IPS-15b (cell line): ENCODE results near the gene PRRC2C.
"Not testable (repeated sequence)": the region's sequence is repeated elsewhere in the genome, so short reads cannot be mapped to it uniquely, and the experiment has no call there.

Source experiments
- H3K27me3 ChIP-seq: one replicate; pipeline ENCODE4 v1.6.1; 2013; ENCODE audit warnings: low read length; ENCODE audit not compliant: control insufficient read depth, insufficient read depth
- H3K36me3 ChIP-seq: one replicate; pipeline ENCODE4 v1.6.1; 2013; ENCODE audit warnings: low read length; ENCODE audit not compliant: control insufficient read depth, insufficient read depth
- H3K4me1 ChIP-seq: one replicate; pipeline ENCODE4 v1.6.1; 2013; ENCODE audit warnings: mild to moderate bottlenecking, low read length; ENCODE audit not compliant: control insufficient read depth, insufficient read depth
- H3K4me3 ChIP-seq: one replicate; pipeline ENCODE4 v1.5.1; 2013; ENCODE audit warnings: low read depth, low read length
- H3K9ac ChIP-seq: one replicate; pipeline ENCODE4 v1.6.1; 2013; ENCODE audit warnings: low read depth, mild to moderate bottlenecking, low read length
- H3K9me3 ChIP-seq: one replicate; pipeline ENCODE4 v1.6.1; 2013; ENCODE audit warnings: mild to moderate bottlenecking, low read length; ENCODE audit not compliant: control insufficient read depth, insufficient read depth

PRRC2C gene

DNA sequence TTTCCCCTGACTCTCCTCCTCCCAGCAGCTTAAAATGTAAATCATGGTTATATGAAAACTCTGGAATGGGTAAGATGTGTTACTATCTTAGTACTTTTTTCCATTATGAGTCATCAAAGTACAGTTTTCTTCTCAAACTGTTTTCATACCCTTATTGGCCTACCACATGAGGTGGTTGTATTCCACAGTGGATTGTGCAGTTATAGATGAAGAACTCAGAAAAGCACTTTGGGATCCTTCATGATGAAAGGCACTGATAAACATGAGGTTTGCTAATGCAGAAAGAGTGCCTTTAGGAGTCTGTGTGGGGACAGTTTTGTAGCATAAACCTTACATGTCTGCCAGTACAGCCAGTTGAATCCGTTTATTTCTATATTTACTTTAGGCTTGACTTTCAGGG is 104.7 kb downstream of the PRRC2C start:
- no peak overlapping the region for H3K9ac ChIP-seq
- no peaks in the 10 kb centered on the region for H3K27me3 ChIP-seq
- no peaks in the 10 kb centered on the region for H3K9me3 ChIP-seq
- H3K4me3 ChIP-seq: no peak overlapping the region
- peaks cover 34% of the 10 kb centered on the region for H3K36me3 ChIP-seq
- H3K4me1 ChIP-seq: no peaks in the 10 kb centered on the region

GRCh38 chr1:171595324-171595723 is 110.0 kb downstream of the PRRC2C start:
- H3K36me3 ChIP-seq: peaks cover 16% of the 10 kb centered on the region

GRCh38 chr1:171596119-171596518 is 110.8 kb downstream of the PRRC2C start:
- no peak overlapping the region for H3K4me3 ChIP-seq
- no peak overlapping the region for H3K9ac ChIP-seq
- no peaks in the 10 kb centered on the region for H3K4me1 ChIP-seq
- H3K36me3 ChIP-seq: peaks cover 13% of the 10 kb centered on the region
- H3K27me3 ChIP-seq: no peaks in the 10 kb centered on the region
- H3K9me3 ChIP-seq: no peaks in the 10 kb centered on the region

More at GRCh38 chr1:171595324-171595723, 110.0 kb downstream of the PRRC2C start:
- H3K9ac ChIP-seq: no peak overlapping the region
- no peaks in the 10 kb centered on the region for H3K27me3 ChIP-seq
- H3K4me1 ChIP-seq: no peaks in the 10 kb centered on the region
- no peaks in the 10 kb centered on the region for H3K9me3 ChIP-seq
- no peak overlapping the region for H3K4me3 ChIP-seq

GRCh38 chr1:171596705-171597104 is 111.4 kb downstream of the PRRC2C start:
- Histone ChIP-seq H3K9me3 (no peaks in the 10 kb centered on the region), H3K9ac (no peak overlapping the region), H3K4me1 (no peaks in the 10 kb centered on the region), H3K27me3 (no peaks in the 10 kb centered on the region), H3K4me3 (no peak overlapping the region), H3K36me3 (peaks cover 9% of the 10 kb centered on the region)

DNA sequence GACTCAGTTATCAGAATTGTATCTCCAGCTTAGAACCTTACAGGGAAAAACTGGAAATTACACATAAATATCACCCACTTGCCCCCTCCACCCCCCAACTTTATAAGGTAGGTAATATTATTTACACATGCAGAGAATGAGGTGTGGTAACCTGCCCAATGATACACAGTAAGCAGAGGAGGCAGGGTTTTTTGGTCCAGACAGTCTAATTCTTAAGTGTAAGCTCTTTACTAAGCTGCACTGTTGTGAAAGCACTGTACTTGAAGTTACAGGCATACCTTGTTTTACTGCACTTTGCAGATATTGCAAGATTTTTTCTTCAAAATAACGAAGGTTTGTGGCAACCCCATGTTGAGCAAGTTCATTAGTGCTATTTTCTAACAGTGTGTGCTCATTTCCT is 111.9 kb downstream of the PRRC2C start:
- H3K4me1 ChIP-seq: no peaks in the 10 kb centered on the region
- no peak overlapping the region for H3K9ac ChIP-seq
- no peaks in the 10 kb centered on the region for H3K9me3 ChIP-seq
- peaks cover 4% of the 10 kb centered on the region for H3K36me3 ChIP-seq
- no peak overlapping the region for H3K4me3 ChIP-seq
- no peaks in the 10 kb centered on the region for H3K27me3 ChIP-seq

- not testable (repeated sequence) for H3K9ac ChIP-seq, H3K4me1 ChIP-seq, H3K36me3 ChIP-seq, H3K9me3 ChIP-seq, H3K4me3 ChIP-seq, H3K27me3 ChIP-seq
These were observed 115.0 kb downstream of the PRRC2C start for GRCh38 chr1:171600310-171600709.

- no peaks in the 10 kb centered on the region for H3K36me3 ChIP-seq
- H3K27me3 ChIP-seq: no peaks in the 10 kb centered on the region
- H3K4me1 ChIP-seq: no peaks in the 10 kb centered on the region
- no peak overlapping the region for H3K9ac ChIP-seq
- no peaks in the 10 kb centered on the region for H3K9me3 ChIP-seq
- no peak overlapping the region for H3K4me3 ChIP-seq
These were observed 115.5 kb downstream of the PRRC2C start for GRCh38 chr1:171600862-171601261.

GRCh38 chr1:171603042-171603441 is 117.7 kb downstream of the PRRC2C start:
- not testable (repeated sequence) for H3K4me3 ChIP-seq, H3K27me3 ChIP-seq, H3K36me3 ChIP-seq

GRCh38 chr1:171606402-171606941 is 121.1 kb downstream of the PRRC2C start:
- Histone ChIP-seq H3K9me3 (no peaks in the 10 kb centered on the region), H3K4me3 (no peak overlapping the region), H3K27me3 (no peaks in the 10 kb centered on the region), H3K4me1 (no peaks in the 10 kb centered on the region), H3K36me3 (no peaks in the 10 kb centered on the region), H3K9ac (no peak overlapping the region)

More at GRCh38 chr1:171603042-171603441, 117.7 kb downstream of the PRRC2C start:
- H3K9me3 ChIP-seq, H3K9ac ChIP-seq, H3K4me1 ChIP-seq: not testable (repeated sequence)

- Histone ChIP-seq H3K4me1 (no peaks in the 10 kb centered on the region), H3K9me3 (no peaks in the 10 kb centered on the region), H3K27me3 (no peaks in the 10 kb centered on the region), H3K9ac (no peak overlapping the region), H3K4me3 (no peak overlapping the region), H3K36me3 (no peaks in the 10 kb centered on the region)
These were observed 125.1 kb downstream of the PRRC2C start for GRCh38 chr1:171610385-171610784.

DNA sequence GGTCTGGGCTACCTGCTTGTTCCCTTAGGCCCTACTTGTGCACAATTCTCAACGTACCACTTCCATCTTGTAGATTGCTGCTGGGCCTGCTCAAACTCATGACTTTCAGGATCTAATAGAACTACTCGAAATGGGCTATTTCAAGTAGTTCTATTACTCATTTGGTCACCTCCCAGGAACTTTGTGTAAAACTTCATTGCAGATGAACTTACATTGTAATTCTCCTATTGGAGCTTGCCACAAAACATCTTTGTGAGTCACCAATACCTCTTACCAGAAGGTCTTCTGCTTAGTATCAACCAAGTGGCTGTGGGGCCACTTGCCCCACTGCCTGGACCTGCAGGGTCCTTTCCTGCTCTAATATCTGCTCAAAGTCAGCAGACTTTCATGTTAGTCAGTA is 126.0 kb downstream of the PRRC2C start:
- no peaks in the 10 kb centered on the region for H3K9me3 ChIP-seq
- H3K36me3 ChIP-seq: no peaks in the 10 kb centered on the region
- no peak overlapping the region for H3K9ac ChIP-seq
- no peaks in the 10 kb centered on the region for H3K4me1 ChIP-seq
- no peaks in the 10 kb centered on the region for H3K27me3 ChIP-seq
- H3K4me3 ChIP-seq: no peak overlapping the region

DNA sequence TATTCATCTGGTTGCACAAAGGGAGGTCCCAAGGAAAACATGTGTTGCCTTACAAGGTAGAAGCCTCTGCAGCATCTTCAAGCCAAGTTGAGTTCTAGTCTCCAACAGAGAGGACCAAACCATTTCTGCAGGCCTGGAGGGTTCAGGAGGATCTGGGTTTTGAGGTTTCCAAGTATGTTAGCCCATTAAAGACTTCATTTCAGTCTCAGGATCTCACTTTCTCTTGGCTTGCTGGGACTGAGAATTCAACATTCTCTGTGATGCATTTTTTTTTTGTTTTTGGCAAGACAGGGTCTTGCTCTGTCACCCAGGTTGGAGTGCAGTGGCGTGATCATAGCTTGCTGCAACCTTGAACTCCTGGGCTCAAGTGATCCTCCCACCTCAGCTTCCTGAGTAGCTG is 128.0 kb downstream of the PRRC2C start:
- Histone ChIP-seq H3K9me3 (no peaks in the 10 kb centered on the region), H3K4me3 (no peak overlapping the region), H3K36me3 (no peaks in the 10 kb centered on the region), H3K4me1 (no peaks in the 10 kb centered on the region), H3K9ac (no peak overlapping the region), H3K27me3 (no peaks in the 10 kb centered on the region)
